HG02884 (cell line): Measurements from ENCODE around the gene TMEM8B.

Experiments used
- ATAC-seq: cut with Tn5 transposase; IDR thresholded peaks from one replicate; pipeline ENCODE4 v1.9.1; 2021; ENCODE audit warnings: mild to moderate bottlenecking, moderate library complexity; ENCODE audit not compliant: unreplicated experiment

The TMEM8B gene

DNA sequence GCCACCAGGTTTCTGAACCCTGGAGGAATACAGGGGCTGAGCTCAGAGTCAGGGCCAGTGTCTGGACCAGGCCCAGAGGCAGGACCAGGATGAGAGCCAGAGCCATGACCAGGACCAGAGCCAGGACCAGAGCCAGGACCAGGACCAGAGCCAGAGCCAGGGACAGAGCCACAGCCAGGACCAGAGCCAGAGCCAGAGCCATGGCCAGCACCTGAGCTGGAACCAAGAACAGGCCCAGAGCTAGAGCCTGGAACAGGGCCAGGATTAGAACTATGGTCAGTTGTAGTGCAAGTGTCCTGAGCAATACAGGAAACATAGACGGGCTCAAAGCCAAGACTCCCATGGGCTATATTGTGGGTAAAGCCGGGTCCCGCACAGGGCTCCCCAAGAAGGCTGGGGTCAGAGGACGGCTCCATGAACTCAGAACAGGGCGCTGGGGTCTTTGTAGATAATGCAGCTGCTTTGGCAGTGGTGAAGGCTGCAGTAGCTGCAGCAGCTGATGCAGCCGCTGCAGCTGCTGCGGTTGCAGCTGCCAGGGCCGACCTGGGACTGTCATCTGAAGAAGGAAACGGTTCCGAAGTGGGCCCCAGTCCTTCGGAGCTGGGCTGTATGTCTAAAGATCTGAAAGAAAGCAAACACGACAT is 17.5 kb upstream of the TMEM8B start:
- ATAC-seq: no peak

DNA sequence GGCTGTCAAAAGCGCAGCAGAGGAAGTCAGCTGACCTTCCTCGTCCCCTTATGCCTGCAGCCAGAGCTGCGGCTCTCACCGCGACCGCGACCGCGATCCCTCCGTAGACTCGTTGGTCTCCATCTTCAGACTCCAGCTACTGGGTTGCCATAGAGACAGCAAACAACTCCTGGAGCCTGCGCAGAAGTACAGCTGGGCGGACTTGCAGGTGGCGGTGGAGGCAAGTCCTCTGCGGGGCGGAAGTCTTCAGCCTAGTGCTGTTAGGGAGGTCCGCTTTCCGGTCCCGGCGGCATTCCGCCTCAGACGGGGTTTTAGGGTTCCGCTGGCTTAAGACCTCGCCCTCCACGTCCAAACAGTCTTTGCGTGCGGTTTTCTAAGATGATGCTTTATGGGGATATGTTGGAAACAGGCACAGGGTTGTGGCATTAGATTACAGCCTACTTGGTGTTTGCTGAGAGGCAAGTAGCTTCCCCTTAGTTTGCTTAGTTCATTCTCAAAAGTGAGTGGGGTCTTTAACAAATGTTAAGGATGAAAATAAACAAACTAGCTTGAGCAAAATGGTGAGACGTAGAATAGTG is 16.9 kb upstream of the TMEM8B start, which contains the start of gene SPAG8:
SPAG8 (minus strand) TSS at position 238 of the 578 bp plus-strand sequence; CDS start at position 123, 115 bp downstream.
- ATAC-seq: peak; percentile 57

DNA sequence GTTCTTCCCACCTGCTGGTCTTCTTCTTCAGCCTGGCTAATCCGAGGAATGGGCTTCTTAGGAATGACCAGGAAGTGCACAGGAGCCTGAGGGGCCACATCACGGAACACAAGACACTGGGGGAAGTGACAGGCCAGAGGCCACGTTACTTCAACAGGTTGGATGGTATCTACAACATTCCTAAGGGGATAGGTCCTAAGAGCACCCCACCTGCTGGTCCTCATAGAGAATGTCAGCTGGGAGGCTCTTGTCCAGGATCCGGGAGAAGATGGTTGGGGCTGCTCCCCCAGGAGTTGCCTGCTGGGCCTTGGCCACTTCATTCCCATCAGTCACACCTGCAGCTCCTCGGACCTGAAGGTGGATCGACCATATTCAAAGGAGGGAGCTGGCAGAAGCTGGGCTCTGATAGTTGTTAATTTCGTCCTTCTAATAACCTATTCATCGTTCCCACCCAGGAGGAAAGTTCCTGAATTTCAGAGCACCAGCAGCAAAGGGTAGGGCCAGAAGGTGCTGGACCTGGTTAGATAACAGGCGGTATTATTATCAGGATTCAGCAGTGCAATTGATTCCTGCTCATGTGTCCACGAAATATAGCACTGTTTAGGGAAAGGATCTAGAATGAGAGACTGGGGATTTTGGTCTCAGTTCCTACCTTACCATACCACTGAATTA is 15.5 kb upstream of the TMEM8B start:
- ATAC-seq: no peak

DNA sequence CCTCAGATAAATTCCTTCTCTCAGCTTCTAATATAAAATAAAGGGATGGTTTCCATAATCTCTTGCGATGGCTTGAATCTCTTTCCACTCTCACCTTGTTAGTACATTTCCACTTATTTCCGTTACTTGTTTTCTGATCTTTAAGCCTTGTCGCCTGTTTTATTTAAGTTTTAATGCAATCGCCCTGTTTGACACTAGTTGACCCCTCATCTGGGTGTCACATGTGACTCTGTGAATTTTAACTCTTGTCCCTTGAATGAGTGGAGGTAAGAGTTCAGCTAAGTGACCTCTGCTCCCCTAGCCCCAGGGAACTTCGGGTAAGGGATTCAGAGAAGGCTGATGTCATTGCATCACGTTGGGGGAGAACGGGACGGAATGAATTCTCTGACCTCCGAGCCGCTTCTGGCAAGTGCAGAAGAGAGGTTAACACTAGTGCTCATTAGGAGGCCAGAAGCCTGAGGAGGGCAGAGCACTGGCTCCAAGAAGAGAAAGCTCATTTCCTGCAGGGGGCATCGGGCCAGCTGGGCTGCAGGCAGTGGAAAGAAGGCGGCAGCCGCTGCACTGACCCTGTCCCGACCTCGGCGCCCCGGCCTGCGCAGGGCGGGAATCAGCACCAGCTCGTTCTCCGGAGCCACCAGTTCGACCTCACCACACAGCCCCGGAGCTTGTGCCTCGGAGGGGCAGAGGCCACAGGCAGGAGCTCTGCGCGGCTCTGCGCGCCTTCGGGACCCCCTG is 14.8 kb upstream of the TMEM8B start:
- ATAC-seq: peak; percentile 10

DNA sequence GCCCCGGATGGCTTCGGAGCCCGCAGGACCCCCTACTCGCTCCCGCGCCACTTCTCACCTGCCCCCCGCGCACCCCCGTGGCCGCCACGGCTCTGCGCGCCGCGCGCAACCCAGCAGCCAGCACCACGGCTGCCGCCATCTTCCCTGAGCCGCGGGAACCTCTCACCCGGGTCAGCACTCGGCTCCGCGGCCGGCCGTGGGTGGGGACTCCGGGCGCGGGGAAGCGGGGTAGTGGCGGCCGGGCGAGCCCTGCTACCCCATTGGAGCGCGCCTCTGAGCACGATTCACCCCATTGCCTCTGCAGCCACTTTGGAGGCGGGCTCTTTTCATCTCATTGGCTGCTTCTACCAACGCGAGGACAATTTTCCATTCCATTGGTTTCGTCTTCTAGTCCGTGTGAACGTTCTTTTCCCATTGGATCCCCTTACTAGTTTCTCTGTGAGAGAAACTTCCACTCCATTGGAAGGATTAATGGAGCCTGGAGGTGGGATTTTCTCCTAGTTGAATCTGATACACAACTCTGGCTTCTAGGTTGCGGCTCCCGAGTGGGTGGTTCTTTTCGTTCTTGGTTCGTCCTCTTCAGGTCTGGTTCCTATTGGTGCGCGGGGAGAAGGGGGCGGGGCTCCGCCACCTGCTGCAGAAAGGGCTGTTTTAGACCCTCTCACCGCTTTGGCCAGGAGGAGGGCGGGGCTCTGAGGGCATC is 14.0 kb upstream of the TMEM8B start, which contains the start of gene HINT2:
HINT2 (minus strand) TSS at position 202 of the 703 bp plus-strand sequence; CDS start at position 139, 63 bp downstream.
- peak; percentile 74 for ATAC-seq

DNA sequence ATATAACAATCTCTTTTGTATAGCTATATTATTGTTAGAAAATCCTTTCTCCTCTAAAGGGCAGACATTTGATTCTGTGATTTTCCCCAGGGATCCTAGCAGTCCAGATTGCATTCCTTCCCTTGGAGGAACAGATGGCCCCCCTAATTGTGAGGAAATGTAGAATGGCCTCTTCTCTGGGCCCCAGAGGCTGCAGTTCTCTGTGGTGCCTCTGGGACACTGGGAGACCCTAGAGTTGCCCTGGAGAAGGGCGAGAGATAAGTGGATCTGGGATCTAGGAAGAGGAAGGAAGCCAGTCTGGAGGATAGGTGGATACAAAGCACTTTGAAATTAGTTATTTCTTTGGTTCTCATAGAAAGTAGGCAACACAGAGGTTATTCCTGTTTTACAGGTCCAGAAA is 12.3 kb upstream of the TMEM8B start:
- no peak for ATAC-seq

DNA sequence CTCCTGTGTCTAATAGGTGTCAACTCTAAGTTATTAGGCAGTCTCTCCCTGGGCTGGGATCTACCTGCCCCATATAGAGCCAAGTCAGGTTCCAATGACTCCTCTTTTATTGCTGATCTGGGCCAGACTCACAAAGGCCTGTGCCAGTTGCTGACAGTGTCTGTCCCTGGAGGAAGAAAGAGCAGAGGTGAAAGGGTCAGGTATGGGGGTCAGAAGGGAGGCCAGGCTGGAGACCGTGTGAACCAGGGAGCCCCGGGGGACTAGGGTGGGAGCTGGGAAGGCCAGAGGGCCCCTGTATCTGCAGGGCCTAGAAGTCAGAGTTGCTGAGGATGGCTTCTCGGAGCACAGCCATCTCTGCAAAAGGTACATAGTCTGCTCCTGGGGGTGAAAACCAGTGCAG is 10.7 kb upstream of the TMEM8B start:
- no peak for ATAC-seq

DNA sequence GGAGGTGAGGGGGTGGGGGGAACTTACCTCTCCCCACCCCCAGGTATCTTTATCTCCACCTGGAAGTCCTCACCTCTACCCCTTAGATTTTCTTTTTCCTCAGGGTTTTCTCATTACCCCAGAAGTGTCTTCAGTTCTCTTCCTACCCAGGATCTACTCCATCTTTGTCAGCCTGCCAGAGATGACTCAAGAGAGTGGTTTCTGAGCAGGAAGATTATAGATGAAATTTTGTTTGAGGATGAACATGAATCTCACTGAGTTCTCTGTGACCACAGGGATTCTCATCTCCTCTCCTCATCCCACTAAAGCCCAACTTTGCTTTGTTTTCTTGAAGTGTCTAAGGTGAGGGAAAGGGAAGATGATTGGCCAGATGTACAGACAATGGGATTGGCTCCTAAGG is 9.0 kb upstream of the TMEM8B start:
- ATAC-seq: no peak

DNA sequence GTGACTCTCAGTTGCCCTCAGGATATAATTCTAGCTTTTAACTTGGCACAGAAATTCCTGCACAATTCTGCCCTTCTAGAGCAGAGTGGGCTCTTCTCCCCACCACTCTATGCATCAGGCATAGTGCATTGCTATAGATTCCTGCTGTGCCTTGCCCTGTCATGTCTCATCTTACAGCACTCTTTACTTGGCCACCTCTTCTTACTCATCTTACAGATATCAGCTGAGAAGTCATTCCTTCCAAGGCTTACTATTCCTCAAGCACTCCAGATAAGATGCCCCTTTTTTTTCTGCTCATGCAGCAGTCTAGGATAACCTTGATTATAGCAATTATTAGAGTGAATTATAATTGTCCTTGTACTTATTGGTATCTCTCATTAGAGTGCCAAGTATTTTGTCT is 6.1 kb upstream of the TMEM8B start:
- ATAC-seq: no peak

DNA sequence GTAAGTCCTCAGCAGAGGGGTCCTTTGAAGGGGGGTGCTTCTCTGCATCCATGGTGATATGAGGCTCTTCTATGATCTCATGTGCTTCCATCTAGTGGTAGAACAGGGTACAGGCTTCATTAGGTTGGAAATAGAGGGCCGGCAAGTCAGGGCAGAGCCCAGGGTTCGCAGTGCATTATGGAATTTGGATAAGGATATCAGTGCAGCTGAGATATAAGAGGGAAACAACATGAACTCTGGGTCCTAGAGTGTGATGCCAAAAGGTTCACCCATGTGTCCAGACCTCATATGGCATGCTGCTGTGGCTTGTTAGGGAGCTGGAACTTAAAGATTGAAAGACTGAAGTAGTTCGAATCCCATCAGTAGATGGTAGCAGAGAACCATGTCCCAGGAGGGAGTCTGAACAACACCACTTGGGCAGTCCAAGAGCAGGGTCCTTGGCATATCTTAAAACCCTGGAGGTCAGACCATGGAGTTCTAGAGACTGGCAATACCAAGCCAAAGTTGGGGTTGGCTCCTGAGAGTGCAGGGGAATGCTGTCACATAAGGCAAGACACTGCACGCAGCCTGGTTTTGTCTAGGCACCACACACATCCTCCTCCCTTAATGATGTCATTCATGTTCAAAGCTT is 2.8 kb upstream of the TMEM8B start:
- ATAC-seq: no peak

DNA sequence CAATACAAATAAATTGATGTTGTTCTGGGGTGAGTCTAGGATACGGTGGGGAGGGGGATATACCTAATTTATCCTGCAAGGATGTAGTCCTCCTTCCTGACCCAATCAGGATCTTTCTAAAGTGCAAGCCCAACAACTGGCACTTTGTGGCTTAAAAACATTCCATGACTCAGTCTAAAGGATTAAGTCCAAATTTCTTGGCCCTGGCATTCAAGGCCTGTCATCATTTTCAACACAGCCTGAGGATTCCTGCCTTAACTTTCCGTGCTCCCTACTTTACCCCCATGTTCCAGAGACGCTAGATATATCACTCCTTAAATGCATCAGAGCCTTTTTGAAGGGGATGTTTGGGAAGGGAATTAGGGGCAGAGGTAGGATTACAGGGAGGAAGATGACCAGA is 1.5 kb upstream of the TMEM8B start:
- ATAC-seq: no peak

DNA sequence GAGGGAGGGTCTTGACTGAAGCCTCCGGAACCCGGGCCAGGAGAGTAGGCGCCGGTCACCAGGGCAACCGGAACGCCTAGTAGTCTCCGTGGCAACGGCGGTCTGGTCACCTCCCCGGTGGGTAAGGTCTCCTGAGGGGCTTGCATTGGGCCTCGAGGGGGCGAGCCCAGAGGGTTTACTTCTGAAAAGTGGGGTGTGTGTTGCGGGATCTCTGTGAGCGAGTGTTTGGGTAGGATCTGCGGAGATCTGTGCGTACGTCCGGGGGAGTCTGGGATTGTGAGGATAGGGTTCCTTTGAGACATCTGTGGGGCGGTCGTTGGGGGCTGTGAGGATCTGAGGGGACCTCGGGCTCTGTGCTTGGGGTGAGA is 328 bp upstream of the TMEM8B start, which contains the start of gene FAM221B:
FAM221B (minus strand) TSS at position 17 of the 368 bp plus-strand sequence. CDS start 2,571 bp downstream, outside the sequence.
- peak; percentile 16 for ATAC-seq

DNA sequence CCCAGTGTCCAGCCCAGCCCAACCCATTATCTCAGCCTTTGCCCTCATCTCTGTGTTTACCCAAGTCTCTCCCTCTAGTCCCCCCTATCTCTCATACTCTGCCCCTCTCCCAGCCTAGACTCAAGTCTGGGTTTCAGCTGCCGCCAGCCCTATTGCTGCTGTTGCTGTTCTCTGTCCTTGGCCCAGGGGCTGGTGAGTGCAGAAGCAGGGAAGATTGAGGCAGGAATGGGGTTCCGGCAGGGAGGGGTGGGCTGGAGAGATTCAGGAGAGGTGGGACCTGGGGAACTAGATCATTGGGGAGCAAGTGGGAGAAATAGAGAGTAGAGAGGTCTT is 702 bp downstream of the TMEM8B start:
- no peak for ATAC-seq

DNA sequence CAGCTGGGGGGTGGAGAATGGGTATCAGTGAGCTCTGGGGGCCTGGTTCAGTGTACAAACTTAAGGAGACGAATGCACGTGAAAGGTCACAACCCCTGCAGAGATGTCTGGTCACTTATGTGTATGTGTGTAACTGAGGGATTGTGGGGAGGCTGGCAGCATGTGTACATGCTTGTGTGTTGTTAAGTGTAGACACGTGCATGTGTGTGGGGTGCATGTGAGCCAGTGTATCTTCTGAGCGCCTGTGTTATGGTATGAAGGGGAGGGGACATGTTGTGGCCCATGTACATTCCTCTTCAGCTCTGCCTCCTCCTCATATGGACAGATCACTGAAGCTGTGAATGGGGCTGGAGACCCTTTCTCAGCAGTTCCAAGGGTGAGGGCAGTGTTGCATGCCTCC is 2.0 kb downstream of the TMEM8B start:
- ATAC-seq: no peak

DNA sequence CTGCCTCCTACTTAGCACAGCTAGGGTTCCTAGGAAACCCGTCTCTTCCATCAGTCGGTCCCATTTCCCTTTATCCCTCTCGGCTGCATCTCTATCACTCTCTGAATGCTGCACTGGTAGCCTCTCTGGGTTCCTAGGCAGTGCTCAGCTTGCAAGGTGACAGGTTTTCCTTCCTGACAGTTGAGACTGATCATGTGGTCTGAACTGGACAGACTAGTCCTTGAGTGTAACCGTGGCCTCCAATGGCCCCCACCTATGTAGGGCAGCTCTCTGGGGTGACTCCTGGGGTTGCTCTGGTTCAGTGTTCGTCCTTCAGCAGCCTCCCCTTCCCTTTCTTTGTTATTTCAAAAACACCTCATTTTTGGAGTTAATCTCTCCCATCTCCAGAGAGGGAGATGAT is 3.8 kb downstream of the TMEM8B start:
- ATAC-seq: no peak

DNA sequence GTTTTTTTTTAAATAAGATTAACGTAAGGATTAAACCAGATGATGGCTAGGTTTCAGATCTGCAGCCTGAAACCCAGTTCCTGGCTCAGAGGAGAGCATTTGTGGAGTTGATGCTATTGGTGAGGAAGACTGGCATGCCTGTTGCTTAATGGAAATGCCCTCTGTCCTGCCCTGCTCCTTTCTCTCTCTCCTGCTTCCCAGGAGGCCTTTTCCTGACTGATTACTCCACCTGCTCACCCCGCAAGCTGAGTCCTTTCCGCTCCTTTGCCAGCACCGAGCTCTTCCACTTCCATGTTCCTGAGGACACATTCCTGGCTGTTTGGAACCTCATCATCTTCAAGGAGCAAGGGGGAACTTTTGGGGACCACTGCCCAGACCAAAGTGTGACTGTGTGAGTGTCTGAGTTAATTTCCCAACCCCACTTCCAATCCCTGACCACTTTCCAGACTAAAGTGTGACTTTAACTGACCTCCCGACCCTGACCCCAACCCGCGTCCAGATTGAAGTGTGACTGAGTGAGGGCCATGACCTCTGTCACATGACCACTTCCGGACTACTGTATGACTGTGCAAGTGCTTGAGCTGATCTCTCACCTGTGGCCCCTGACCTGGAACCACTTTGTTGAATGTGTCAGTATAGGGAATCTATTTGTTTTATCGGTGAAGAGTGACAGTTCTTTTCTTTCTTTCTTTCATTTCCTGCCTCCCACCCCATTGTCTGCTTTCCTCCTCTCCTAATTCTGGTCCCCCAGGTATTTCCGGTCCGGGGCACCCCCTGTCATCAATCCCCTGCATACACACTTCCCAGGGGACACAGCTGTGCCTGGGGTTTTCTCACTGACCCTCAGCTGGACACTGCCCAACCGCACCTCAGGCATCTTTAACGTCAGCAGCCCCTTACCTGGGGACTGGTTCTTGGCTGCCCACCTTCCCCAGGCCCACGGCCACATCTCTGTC is 5.5 kb downstream of the TMEM8B start:
- no peak for ATAC-seq

DNA sequence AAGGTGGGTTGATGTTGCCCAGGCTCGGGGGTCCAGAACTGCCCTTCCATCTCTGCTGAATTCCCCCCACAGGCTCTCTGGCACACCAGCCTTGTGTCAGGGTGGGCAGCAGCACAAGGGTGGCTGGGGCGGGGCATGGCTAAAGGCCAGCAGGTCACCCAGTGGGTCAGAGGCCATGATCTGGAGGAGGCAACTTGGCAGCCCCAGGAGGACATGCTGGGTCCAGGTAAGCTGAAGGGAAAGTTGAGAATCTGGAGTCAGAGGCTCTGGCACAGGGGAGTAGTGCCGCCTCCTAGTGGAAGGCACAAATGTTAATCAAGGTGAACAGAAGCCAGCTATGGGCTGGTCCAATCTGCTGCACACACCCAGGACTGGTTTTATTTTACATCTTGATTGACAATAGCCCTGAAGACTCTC is 6.2 kb downstream of the TMEM8B start:
- no peak for ATAC-seq

DNA sequence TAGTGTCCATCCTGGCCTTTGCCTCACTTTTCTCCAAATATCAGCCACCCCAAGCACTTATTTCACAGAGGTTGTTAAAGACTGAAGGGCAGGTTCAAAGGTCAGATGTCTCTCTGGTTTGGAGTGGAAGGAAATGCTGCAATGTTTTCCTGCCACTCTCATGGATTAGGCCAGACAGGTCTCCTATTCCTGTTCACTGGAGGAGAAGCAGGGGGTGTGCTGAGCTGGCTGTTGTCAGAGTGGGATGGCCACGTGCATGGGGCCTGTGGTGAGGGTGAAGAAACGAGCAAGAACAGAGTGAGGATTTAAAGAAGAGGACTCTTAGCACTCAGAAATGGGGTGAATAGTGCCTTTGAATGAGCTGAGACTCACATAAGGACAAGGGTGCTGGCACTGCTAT is 6.7 kb downstream of the TMEM8B start:
- no peak for ATAC-seq

DNA sequence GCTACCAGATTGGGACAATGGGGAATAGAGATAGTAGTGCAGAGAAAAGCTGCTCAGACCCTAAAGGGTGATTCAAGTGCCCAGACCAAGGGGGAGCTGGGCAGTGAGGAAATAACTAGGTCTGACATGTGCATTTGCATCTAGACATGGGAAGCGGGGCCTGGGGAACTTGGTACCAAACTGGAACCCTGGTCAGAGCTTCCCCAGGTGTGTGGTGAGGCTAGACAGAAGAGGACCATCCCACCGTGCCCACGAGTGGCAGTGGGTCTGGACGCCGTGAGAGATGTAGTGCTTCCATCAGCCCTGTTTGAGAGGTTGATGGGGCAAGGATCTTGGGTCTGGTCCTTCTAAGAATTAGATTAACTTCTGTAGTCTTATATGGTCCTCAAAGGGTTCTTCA is 7.6 kb downstream of the TMEM8B start:
- ATAC-seq: no peak
